NCI-H446 treated with DMSO at 0.1 percent for 48 hours (cell line): ENCODE measurements around the gene YIPF3.
"Not testable (repeated sequence)": the region's sequence is repeated elsewhere in the genome, so short reads cannot be mapped to it uniquely, and the experiment has no call there.

Source experiments
- DNase-seq: peaks from one replicate; lab custom pipeline; 2025; lab: John Stamatoyannopoulos, UW

YIPF3 gene

DNA sequence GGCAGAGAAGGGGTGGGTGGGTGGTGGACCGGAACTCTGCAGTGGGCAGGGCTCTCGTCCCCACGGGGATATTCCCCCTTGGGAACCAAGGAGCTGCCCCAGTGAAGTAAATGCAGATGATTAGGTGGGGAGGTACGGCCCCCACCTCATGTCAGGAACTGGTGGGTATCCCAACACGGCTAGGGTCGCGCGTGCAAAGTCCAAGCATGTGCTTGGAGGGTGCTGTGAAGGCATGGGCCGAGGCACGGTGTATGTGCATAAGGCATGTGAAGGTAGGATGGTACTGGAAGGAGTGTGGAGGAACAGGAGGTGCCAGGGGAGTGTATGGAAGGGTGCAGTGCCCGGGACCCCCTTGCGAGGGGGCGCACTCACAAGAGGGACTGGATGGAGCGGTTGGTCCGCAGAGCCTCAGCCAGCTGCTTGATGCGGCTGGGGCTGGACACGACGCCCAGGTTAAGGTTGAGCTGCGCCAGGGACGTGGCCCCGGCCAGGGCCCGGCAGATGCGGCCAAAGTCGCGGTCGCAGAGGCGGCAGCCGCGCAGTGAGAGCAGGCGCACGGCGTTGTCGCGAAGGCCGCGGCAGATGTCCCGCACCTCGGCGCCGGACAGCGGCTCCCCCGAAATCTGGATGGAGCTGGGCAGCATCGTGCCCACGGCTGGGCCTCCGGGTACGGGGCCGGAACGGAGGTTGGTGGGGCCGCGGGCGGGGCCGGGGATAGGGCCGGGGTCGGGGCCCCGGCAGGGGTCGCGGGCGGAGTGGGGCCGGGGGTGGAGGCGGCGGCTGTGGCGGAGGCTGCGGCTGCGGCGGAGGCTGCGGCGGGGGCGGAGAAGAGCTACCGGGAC, 7.4 kb downstream of the YIPF3 start:
- no peak for DNase-seq

DNA sequence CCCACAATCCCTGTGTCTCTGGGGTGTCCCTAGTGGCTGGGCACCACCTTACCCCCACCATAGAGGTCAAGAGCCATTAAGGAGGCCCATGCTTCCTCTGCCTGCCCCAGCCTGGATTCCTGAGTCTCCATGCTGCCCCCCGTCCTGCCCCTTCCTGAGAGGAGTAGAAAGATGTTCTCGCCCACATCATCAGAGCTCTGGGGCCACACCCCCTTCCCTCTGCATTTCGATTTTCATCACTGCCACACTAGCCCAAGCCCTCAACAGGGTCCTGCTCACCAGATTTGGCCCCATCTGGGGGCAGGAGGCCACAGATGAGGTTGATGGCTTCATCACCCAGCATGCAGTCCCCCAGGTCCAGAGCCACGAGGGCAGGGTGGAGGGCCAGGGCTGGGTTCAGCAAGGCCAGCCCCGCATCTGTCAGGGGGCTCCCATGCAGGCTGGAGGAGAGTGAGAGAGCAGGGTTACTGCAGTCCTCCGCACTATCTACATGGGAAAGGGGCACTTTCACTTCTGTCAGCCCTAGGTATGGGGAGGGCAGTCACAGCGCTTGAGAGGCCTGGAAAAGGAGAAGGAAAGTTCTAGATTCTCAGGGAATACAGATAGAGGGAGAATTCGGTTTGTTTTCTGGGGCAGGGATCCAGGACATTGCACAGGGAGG, 8.1 kb downstream of the YIPF3 start:
- no peak for DNase-seq

DNA sequence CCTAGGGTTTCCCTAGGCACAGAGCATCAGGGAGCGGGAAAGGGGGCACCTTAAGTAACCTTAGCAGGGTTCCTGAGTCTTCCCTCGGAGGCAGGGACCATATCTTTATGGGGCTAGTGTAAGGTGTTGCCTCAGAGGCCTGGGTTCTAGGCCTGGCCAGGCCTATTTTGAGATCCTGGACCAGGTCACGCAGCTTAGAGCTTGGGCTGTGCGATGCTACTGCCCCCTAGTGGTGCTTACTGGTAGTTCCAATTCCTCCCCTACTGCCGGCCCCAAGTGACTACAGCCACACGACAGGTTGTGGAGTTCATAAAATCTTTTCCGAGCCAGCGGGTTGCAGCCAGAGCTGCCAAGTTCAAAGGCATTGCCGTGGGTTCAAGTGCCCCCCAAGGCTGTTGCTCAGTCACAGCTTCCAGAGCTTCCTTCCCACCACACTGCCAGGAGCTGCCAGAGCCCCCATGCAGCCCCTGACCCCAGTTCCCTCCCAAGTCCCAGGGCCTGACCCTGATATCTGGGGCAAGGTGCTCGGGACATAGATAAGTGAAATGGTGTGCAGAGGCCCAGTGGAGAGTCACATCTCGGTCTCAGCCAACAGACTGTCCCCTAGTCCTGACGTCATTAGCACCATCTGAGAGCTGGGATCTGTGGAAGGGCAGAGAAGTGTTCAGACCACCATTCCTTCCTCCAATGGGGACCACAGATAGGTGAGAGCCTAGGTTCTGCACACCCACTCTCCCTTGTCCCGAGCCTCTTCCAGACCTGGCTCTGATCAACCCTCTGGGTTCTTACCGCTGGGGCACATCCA, 9.9 kb downstream of the YIPF3 start:
- peak; percentile 17 for DNase-seq

DNA sequence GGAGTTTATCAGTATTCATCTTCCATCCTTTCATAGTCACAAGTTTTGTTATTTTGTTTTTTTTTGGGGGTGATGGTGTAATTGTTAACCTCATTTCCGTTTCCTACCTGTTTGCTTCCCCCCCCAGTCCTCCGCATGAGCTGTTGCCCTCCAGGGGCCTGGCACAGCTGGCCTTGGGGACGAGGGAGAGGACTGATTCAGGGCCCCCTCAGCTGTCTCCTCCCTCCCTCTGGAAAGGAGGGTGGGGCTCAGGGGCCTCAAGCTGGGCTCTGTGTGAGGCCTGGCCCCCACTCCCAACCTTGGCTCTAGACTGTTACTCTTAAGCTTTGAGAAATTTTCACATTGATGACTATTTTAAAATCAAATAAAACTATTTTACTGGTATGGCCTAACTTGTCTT, 10.6 kb downstream of the YIPF3 start:
- DNase-seq, result no peak

DNA sequence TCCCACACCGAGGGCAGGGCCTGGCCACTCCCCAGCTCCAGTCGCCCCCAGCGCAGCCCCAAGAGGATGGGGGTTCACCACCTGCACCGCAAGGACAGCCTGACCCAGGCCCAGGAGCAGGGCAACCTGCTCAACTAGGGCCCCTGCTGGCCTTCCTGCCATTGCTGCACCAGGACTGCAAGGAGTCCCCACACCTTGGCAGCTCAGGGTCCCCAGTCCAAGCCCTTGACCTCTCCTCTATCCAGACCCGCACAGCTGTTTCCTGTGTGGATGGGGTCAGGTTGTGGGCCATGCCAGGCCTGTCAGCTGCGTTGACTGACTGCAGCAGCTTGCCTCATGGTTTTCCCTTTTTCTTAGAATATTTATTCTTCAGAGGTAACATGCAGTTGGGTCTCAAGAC, 11.0 kb downstream of the YIPF3 start:
- DNase-seq, result no peak

DNA sequence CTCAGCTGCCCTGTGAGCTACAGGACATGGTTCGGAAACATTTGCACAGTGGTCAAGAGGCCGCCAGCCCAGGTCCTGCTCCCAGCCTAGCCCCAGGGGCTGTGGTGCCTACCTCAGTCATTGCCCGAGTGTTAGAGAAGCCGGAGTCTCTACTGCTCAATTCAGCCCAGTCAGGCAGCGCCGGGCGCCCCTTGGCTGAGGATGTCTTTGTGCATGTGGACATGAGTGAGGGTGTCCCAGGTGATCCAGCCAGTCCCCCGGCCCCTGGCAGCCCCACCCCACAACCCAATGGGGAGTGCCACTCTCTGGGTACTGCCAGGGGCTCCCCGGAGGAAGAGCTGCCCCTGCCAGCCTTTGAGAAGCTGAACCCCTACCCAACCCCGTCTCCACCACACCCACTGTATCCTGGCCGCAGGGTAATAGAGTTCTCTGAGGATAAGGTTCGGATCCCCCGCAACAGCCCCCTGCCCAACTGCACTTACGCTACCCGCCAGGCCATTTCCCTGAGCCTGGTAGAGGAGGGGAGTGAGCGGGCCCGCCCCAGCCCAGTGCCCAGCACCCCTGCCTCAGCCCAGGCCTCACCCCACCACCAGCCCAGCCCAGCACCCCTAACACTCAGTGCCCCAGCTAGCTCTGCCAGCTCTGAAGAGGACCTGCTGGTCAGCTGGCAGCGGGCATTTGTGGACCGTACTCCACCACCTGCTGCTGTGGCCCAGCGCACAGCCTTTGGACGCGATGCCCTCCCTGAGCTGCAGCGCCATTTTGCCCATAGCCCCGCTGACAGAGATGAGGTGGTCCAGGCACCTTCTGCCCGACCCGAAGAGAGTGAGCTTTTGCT, 11.8 kb downstream of the YIPF3 start:
- DNase-seq, result no peak

DNA sequence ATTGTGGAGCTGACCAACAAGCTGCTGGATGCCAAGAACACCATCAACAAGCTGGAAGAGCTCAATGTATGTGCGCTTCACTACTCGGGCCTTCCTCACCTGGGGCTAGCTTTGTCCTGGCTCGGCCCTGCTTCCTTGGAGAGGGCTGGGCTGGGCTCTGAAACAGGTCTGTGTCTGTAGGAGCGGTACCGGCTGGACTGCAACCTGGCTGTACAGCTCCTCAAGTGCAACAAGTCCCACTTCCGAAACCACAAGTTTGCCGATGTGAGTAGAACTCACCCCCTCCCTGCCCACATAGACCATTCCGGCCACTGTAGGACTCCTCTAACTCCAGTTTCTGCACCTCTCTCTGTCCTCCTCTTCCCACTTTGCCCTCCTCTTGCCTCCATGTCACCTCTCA, 13.3 kb downstream of the YIPF3 start:
- no peak for DNase-seq

DNA sequence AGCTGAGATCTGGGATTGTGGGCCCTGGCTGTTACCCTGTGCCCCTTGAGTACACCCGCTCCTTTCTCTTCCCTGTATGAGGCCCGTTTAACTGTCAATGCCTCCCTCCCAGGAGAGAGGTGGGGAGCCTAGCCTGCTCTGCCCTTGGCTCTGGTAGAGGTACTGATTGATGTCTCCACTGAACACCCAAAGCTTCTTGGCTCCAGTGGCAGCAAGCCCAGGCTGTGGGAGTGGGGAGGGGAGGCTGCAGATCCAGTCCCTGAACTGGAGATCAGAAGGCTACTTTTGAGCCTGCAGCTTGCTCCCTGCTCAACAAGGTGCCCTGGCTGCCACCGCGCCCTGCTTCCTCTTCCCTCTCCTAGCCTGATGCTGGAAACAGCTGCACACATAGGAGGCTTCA, 14.1 kb downstream of the YIPF3 start:
- DNase-seq, result no peak

DNA sequence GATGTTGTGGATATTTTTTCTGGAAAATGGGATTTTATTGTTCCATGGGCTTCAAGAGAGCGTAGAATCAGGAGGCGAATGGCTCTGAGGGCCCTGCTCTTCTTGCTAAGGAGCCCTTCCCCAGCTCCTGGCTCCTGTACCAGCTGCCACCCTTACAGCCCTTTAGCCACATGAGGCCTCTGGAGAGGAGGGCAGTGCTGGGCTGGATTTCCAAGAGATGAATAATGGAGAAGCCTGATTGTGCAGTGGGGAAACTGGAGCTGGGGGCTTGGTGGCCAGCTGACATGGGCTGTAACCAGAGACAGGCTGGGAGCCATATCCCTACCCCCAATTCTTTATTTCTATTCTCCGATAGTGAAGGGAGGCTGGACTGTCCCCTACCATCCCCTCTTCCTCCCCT, 15.8 kb downstream of the YIPF3 start:
- no peak for DNase-seq

DNA sequence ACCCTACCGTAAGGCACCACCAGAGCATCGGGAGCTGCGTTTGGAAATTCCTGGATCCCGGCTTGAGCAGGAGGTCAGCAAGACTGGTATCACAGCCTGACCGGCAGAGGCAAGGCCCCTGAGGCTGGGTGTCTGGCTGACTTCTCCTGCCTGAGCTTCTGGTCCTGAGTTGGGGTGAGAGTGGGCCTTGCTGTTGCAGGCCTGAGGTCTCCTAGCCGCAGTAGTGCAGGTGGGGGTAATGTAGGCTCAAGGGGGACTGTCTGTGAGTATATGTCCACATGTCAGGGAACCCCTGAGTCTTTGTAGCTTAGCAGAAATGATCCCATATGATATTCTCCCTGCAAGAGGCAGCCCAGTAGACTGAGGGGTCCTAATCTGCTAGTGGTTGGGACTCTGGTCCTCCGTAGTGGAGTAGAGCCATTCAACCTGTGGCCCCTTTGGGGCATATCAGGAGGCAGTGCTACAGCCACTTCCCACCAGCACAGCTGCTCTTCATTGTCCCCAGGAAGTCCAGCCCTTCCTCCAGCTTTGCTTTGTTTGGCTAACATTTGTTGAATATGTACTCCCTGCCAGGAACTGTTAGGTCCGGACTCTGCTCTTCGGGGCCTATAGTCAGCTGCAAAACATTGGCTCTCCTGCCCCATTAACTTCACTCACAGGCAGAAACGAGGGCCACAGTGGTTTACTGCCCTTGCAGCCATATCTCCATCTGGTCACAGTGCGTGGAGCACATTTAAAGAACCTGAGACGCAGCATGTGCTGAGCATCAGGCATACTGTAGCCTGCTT, 17.5 kb downstream of the YIPF3 start:
- no peak for DNase-seq

DNA sequence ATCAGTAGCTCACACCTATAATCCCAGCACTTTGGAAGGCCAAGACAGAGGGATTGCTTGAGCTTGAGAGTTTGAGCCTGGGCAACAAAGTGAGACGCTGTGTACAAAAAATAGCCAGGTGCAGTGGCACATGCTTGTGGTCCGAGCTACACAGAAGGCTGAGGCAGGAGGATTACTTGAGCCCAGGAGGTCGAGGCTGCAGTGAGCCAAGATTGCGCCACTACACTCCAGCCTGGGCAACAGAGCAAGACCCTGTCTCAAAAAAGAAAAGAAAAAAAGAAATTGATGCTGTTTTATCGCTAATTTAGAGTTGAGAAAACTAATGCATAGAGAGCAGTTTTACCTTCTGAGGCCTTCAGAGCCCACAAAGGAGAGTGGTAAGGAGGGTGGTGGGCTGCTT, 18.4 kb downstream of the YIPF3 start:
- DNase-seq, result not testable (repeated sequence)

DNA sequence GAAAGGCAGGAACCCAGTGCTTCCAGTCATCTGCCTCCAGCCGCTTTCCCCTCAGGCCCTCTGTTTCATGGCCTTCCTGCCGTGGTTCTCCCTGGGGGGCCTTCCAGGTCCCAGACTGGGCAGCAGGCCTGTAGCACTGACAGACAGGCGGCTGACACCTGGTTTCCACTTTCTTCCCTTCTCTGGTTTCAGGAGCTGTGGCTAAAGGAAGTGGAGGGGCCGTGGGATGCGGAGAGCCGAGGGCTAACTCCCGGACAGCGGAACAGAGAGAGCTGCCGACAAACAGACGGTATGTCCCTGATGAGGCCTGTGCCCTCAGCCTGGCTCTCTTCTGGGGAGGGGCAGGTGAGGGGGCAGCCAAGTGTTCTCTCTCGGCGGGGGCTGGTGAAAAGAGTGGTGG, 19.0 kb downstream of the YIPF3 start:
- DNase-seq, result no peak

DNA sequence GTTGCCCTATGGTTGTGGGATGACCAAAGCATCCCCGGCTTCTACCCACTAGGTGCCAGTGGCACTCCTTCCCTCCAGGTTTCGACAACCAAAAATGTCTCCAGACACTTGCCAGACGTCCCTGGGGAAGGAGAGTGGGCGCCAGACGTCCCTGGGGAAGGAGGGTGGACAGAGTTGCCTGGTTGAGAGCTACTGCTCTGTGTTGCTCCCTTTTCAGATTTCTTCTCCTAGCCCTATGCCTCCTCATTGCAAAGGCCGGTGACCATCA, 19.7 kb downstream of the YIPF3 start:
- no peak for DNase-seq

DNA sequence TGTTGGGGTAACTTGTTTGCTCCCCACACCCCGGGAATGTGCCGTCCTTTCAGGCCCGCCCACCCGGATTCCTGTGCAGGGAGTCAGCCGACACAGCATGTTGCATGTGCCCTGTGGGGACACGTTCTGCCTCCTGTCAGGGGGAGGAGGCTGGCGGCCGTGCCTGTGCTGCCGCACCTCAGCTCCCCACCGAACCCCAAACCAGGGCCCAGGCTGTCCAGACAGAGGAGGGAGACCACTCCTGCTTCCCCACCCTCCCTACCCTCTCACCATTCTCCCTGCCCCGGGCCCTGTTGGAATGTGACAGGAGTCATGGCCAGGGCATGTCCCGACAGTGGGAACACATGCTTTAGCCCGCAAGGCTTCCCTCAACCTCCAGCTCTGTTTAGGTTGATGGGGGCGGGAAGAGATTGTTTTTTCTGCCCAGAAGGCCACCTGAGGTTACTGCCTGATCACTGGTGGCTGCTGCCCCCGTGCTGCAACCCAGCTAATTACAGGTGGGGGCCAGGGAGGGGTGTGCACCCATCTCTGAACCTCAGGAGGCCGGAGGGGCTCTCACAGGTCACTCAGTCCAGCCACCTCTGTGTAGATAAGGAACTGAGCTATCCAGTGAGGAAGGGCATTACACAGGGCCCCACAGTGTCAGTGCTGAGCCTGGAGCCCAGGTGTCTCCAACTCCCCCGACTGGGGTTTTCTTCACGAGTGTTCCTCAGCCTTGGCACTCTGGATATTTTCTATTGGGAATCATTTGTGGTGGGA, 20.2 kb downstream of the YIPF3 start:
- DNase-seq, result no peak

DNA sequence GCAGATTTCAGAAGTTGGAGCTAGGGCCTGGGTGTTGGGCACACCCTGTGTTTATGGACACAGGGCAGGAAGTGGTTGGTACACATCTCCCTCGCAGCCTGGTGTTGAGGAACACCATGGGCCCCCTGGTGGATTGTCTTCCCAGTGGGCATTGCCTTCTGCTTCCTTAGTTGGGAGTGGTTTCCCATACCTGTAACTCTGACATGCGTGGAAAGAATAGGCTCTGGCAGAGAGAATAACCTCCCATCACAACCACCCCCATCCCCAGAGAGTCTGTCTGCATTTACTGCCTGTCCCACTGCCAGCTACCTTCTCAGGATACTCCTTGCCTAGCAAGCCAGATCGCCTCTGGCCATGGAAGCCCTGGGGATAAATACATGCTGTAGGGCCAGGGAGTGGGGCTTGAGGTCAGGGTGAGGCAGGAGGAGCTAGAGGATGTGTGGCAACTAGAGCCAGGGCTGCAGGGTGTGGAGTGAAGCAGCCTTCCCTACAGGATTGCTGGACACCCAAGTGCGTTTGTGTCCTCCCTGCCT, 21.3 kb downstream of the YIPF3 start:
- DNase-seq, result no peak

DNA sequence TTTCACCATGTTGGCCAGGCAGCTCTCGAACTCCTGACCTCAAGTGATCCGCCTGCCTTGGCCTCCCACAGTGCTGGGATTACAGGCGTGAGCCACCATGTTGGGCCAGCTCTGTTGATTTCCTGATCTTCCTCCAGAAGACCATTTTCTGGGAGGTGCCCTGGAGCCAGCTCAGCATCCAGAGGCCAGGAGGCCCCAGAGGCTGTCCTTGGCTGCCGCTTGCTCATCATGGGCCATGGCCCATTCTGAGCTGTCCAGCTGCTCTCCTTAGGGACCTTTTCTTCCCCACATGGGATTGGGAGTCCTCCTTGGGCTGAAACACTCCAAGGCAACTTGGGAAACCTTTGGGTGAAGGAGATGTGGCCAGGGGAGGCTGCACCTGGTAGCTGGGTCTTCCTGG, 22.0 kb downstream of the YIPF3 start:
- DNase-seq, result no peak

DNA sequence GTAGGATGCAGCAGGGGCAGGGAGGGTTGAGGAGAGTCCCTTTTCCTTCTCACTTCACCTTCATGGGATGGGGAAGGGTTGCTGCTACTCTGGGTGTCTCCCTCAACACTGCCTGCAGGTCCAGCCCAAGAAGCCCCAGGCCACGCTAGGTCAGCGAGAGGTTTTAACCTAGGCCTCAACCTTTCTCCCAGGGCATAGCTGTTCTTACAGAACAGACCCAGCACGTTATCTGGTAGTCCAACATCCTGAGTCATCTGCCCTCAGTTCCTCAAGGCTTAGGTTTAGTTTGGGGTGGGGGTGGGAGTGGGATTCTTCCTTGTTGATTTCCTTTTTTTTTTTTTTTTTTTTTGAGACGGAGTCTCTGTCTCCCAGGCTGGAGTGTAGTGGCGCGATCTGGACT, 22.4 kb downstream of the YIPF3 start:
- DNase-seq, result no peak

DNA sequence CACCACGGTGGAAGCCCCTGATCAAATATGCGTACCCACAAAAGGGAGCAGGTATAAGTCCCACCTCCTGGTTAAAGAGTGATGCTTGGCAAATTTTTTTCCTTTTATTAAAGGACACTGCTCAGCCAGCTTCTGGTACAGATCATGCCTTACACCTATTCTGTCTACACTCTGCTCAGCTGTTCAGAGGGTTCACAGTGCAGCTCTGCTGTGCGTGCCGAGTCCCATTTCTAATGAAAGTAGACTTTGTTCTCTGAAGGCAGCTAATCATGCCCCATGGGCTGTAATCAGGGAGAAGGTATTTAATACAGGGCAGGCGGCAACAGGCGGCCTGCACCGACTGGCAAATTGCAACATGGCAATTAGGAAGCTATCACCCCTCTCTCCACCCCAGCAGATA, 22.9 kb downstream of the YIPF3 start:
- DNase-seq, result no peak

DNA sequence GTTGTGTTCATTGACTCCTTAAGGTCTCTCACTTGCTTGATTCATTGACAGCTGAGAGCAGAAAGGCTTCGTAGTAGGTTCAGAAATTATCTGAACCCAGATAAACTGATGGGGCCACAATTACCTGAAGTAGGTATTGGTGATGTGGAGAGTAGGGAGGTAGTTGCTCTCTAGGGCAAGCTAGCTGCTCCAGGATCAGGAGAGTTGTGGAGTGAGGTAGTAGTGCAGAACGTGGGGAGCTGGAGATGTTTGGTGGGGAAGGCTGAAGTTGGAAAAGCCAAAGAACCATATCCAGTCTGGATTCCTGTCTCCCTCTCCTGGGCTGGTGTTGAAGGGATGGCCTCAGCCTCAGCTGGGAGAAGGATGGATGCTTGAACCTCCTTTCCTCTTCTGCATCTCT, 23.5 kb downstream of the YIPF3 start:
- no peak for DNase-seq

DNA sequence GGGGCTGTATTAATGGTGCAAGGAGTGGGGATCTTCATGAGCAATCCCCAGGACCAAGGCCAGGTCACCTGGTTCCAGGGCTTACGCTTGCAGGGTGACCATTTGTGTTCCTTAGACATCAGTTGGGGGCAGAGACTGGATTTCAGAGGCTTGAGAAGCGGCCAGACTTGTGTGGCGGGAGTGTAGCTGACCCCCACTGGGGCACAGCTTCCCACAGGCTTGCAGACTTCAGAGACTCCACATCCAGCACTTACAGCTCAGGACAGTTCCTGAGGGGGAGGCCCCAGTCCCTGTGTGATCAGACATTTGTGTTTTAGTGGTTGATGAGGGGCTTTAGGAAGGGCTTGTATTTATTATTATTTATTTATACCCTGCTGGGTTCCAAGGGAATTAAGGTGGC, 24.1 kb downstream of the YIPF3 start:
- no peak for DNase-seq
